Measurements from ENCODE around the gene OR14I1.

The OR14I1 gene
- 0 reads per million in 18 experiments for total RNA-seq

DNA sequence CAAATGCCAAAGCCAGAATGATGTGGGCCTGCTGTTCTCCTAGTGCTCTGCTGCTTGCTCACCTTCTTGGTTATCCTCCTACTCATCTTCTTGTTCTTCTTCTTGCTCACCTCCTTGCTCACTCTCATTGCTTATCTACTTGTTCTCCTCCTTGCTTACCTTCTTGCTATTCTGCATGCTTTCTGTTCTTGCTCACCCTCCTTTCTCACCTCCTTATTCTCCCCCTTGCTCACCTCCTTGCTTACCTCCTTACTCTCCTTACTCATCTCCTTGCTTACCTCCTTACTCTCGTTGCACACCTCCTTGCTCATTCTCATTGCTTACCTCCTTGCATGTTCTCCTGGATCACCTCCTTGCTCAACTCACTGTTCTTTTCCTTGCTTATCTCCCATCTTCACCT is at the start of gene OR14I1:
Gene OR14I1 (minus strand): TSS at position 53 of the 400 bp plus-strand sequence.
- no peak for DNase-seq

DNA sequence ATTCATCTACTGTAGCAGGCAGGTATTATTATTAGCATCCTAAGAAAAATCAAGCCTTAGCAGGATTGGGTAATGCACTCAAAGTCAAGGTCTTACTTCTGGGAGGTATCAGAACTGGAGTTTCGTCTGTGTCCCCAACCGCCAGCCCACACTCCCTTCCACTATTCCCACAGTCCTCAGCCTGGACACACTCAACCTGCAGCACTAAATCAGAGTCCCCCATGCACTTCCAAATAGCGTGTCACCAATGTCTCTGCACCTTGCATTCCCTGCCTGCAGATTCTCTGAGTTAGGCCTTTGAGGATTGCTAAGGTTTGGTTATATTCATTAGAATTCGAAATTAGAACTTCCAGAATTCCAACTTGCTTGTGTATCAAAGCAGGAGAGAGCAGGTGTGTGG is 49.1 kb upstream of the OR14I1 start:
- DNase-seq, result no peak

DNA sequence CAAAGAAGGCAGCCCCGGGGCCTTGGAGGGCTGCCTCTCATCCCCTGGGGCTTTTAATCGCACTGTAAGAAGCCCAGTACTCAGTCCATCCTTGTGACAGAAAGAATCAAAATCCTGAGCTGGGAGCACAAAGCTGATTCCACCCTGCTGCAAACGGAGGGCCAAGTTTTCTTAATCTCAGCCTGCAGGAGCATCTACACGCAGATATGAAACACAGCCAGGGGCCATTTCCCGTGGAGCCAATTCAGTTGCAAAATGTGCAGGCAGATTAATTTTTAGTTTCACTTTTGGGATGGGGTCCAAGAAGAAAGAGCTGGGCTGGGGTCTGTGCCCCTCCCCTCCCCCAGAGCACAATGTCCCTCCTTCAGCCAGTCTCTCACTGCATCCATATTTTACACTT is 48.6 kb upstream of the OR14I1 start:
- DNase-seq, result no peak

- DNase-seq, result no peak
These were observed 47.9 kb upstream of the OR14I1 start for GRCh38 chr1:248750496-248750895.

DNA sequence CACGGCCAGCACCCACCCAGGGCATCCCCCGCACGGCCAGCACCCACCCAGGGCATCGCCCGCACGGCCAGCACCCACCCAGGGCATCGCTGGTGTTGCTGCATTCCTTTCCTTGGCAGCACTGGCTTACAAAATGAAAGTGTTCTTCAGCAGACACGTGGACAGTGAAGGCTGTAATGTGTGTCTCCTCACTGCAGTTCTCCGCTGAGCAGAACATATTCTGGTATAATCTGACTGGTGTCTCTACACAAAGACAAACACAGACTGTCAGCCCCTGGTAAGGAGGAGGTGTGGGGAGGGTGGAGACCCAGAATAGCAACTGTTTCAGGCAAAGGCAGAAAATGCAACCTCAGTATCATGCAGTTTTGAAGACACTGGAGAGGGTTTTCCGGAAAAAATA is 45.6 kb upstream of the OR14I1 start:
- DNase-seq, result no peak

GRCh38 chr1:248740876-248741275 is 38.3 kb upstream of the OR14I1 start:
- DNase-seq, result no peak

GRCh38 chr1:248739572-248740205 is 37.1 kb upstream of the OR14I1 start:
- peak; percentile 43 to 64 for DNase-seq

DNA sequence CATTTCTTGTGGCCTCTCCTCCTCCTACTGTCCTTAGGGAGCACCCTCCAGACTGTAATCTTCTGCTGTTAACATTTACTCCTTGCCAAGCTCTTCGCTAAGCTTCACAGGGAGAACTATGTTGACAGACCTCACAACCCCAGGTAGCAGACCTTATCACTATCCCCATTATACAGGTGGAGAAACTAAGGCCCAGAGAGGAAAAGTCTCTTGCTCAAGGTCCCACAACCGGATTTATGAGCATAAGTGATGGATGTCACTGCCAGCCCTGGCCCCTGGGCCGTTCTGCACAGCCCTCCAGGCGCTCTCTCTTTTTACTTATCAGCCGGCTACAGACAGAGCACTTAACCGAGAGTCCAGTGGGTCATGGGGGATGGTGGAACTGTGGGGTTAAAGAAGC is 34.9 kb upstream of the OR14I1 start:
- no peak for DNase-seq

DNA sequence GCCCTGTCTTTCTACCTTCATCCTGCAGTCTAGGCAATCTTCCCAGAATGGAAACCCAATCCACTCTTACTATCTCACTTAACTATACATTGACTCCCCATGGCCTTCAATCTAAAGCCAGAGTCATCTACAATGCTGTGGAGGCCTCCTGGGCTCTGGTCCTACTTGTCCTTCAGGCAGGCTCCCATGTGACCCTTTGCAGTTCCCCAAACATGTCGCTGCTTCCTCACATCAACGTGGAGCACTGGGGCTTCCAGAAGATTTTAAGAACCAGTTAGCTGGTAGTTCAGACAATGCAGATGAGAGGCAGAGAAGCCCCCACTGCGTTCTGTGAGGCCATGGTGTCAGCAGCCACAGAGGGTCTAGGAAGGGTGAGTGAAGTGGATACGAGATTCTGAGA is 34.4 kb upstream of the OR14I1 start:
- peak; percentile 12 to 51 for DNase-seq

GRCh38 chr1:248733566-248733965 is 31.0 kb upstream of the OR14I1 start:
- no peak for DNase-seq

DNA sequence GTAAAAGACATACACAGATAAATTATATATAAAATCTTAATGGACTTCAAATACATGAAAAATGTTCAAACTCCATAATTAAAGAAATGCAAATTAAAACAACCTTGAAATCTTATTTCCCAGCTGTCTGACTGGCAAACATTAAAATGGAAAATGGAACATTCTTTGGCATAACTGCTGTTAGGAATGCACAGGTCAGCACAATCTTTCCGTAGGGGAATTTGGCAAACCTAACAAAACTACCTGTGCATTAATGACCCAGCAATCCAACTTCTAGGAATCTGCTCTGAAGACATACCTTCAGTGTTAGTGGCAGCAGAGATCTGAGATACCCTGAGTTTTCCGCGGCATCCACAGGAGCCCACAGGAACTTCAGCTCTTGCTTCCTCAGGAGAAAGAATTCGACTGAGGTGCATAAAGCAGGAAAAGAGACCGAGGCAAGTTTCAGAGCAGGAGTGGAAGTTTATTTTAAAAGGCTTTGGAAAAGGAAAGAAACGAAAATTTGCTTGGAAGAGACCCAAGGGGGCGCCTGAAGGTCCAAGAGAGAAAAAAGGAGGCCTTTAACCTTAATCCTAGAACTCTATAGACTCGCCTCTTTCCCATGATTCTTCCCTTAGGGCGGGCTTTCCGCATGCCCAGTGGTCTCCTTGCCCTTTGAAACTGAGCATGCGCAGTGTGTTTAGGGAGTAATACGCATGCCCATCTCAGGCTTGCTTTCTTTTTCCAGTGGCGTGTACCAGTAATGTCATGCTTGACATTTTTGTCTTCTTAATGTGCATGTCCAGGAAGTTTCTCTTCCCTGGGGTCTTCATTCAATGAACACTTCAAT is 28.2 kb upstream of the OR14I1 start:
- no peak for DNase-seq

DNA sequence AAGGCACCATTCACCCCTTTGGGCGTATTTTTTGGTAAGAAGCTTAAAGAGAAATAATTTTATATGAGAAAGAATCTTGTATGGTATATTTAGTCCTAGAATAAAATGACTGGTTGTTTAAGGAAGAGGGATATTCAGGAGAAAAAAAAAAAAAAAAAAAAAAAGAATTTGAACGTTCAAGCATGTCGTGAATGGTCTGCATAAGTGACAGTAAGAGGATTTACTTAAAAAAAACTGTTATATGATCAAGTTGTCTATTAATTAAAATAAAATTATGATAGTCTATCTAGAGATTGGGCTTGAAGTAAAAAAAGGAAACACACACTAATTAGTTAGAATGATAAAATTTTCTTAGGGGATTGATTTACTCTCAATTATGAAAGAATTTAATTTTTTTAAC is 11.7 kb upstream of the OR14I1 start:
- no peak for DNase-seq

GRCh38 chr1:248710305-248710900 is 7.8 kb upstream of the OR14I1 start:
- peak; percentile 81 to 94 for DNase-seq

GRCh38 chr1:248704606-248705005 is 2.0 kb upstream of the OR14I1 start:
- no peak for DNase-seq

GRCh38 chr1:248703674-248704073 is 1.1 kb upstream of the OR14I1 start:
- DNase-seq, result peak in 1 of 2 donors; percentile 28

DNA sequence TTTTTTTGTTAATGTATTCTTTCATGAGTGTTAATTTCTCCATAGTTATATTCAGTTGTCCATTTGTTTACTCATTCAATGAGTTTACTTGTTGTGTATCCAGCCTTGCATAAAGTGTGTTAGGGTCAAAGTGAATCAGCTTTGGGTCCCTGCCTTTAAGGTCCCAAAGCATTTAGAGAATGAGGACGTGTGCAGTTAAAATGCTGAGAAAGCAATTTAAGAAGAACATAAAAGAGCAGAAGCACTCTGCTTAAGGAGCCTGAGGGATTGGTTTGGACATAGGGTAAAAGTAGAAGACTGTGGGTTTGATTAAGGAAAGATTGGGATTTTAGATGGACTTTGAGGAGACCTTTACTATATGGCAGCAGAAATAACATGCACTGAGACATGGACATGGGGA is 3.5 kb downstream of the OR14I1 start:
- DNase-seq, result no peak

GRCh38 chr1:248697907-248698306 is 4.7 kb downstream of the OR14I1 start:
- DNase-seq, result no peak

DNA sequence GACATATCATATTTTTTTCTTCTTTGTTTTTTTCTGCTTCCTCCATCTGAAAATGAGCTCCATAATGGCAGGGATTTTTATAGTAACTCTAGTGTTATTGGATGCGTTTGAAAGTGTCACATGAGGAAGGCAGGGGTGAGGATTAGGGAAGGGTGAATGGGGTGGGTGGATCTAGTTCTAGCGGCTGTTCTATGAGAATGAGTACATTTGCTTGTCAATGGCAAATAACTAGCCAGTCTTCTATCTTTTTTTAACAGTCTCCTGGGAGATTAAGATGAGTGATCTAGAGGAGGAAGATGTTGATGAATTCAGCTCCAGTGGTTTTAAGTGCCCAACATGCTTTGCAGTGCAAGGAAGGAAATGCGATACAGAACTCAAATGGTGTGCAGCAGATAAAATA is 5.8 kb downstream of the OR14I1 start:
- peak; percentile 58 to 62 for DNase-seq

- DNase-seq, result peak; percentile 37 to 53
These were observed 6.3 kb downstream of the OR14I1 start for GRCh38 chr1:248696261-248696660.

- peak in 1 of 2 donors; percentile 27 for DNase-seq
These were observed 7.0 kb downstream of the OR14I1 start for GRCh38 chr1:248695451-248696132.

DNA sequence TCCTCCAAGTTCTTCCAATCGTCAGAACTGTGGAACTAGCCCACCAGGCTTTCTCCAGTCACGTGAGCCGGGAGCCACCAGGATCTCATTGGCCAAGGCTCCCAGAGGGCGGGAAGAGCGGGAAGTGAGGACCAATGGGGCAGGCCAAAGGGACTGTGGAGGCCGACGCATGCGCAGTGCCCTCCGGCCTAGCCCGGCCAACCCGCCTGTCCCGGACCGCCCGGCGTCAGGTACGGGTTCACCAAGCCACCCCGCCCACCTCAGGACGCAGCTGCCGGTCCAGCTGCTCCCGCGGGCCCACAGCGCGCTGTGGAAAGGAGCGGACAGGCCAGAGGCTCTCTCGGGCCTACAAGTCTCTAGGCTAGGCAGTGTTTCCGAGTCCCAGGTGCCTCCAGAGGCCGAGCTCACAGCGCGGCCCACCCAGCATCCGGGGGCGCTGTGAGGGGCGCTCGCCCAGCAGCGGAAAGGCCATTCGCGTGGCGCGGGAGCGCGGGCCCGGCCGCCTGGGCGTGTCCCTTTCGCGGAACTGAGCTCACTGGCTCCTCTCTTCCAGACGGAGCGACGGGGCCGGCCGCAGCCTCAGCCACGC is 10.9 kb downstream of the OR14I1 start:
- no peak for DNase-seq

GRCh38 chr1:248688527-248689298 is 13.9 kb downstream of the OR14I1 start:
- no peak for DNase-seq
